ENCODE measurements around the gene SPATA3. TPM values are rescaled to one million over a fixed set of nuclear protein-coding genes. Genes with fewer than 3 reads are reported as not detected.

The SPATA3 gene
- total RNA-seq: not detected in 2 replicates

DNA sequence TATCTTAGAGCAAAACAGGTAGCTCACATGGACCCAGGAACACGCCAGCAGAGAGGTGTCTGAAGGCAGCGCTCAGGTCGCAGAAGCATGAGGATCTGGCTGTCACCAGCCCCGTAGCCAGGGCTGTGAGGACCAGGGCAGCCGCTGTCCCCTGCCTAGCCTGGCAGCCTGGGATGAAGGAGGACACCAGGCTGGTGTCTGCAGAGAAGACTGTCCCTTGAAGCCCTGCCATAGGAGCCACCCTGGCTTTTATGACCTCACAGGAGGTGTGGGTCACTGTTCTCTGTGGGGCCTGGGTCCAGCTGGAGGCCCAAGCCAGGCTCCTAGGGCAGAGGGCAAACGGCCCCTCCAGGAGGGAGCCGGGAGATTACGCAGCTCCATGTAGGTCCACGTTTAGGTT lies at the start of gene SPATA3:
TSS of gene SPATA3 (plus strand) at position 301 of the 400 bp plus-strand sequence. CDS start 113 bp downstream, outside the sequence.

GRCh38 chr2:231037202-231037730 lies 41.3 kb downstream of the SPATA3 start, which contains the start of gene C2orf72:
Gene C2orf72, plus strand, starts transcription at chr2:231037523. Its CDS starts 43 bp downstream, at chr2:231037566.

GRCh38 chr2:231056453-231057416 lies 60.8 kb downstream of the SPATA3 start, which contains the start of gene PSMD1:
Gene PSMD1, plus strand, starts transcription at chr2:231056867. Its CDS starts 159 bp downstream, at chr2:231057026.

Other genes with a start within 250 kb of the SPATA3 start
- gene ITM2C, start 131.2 kb upstream of the SPATA3 start, total RNA-seq: 97.6 and 110 TPM in 2 replicates
- gene GPR55, start 70.9 kb upstream of the SPATA3 start, total RNA-seq: not detected in 2 replicates
- under 0.01 and 0.83 TPM in 2 replicates for gene C2orf72, start 41.4 kb downstream of the SPATA3 start, total RNA-seq
- gene PSMD1, start 60.7 kb downstream of the SPATA3 start, total RNA-seq: 127 and 136 TPM in 2 replicates
- 6.0 and 10.8 TPM in 2 replicates for gene HTR2B, start 128.9 kb downstream of the SPATA3 start, total RNA-seq
- 55.5 and 72.9 TPM in 2 replicates for gene ARMC9, start 202.5 kb downstream of the SPATA3 start, total RNA-seq

All from smooth muscle cell of bladder (primary cell).